ENCODE measurements around the gene CYP2D6.

Gene CYP2D6

GRCh38 chr22:42079319-42080251, 51.0 kb downstream of the CYP2D6 start, which contains the start of gene SMDT1:
SMDT1 (plus strand) TSS chr22:42079700; CDS start chr22:42079769, 69 bp downstream.
- H3K27ac ChIP-seq, result peak within 1 kb of the TSS; percentile 95 to 98
- peak; percentile 99 for DNase-seq (ENCODE audit: low spot score)
- TF ChIP-seq CTCF (IDR thresholded peaks at IDR 0.05), result no peak

GRCh38 chr22:42078469-42079318, 51.9 kb downstream of the CYP2D6 start:
- DNase-seq (ENCODE audit: low spot score), result no peak
- Histone ChIP-seq H3K4me3 (peak overlapping the region; percentile 87), H3K27ac (peak overlapping the region; percentile 95 to 98)
- no peak for TF ChIP-seq CTCF (IDR thresholded peaks at IDR 0.05)

More at GRCh38 chr22:42079319-42080251, 51.0 kb downstream of the CYP2D6 start, which contains the start of gene SMDT1:
- H3K4me3 ChIP-seq, result peak within 1 kb of the TSS; percentile 87

GRCh38 chr22:42077486-42078125, 53.0 kb downstream of the CYP2D6 start:
- peak overlapping the region; percentile 95 to 98 for H3K27ac ChIP-seq
- peak; percentile 76 for DNase-seq (ENCODE audit: low spot score)
- TF ChIP-seq CTCF (IDR thresholded peaks at IDR 0.05), result no peak

GRCh38 chr22:42076764-42077485, 53.7 kb downstream of the CYP2D6 start:
- H3K27ac ChIP-seq, result no peak overlapping the region

More at GRCh38 chr22:42077486-42078125, 53.0 kb downstream of the CYP2D6 start:
- no peak overlapping the region for H3K4me3 ChIP-seq

More at GRCh38 chr22:42076764-42077485, 53.7 kb downstream of the CYP2D6 start:
- peak; percentile 52 for DNase-seq (ENCODE audit: low spot score)
- no peak overlapping the region for H3K4me3 ChIP-seq
- TF ChIP-seq CTCF (IDR thresholded peaks at IDR 0.05), result no peak
